Measurements from ENCODE around the gene THY1. TPM values are rescaled to one million over a fixed set of nuclear protein-coding genes. Genes with fewer than 3 reads are reported as not detected.
A peak's percentile ranks its signal among the peaks of the same experiment; 100 is the strongest.

Gene THY1
- total and polyA plus RNA-seq, 2 of the 8 experiments (the other 6 are each of a cell fraction or from before 2014, with no cell fraction given): 286 to 2,479 TPM

GRCh38 chr11:119381181-119381988 is 41.6 kb downstream of the THY1 start, which contains the start of gene USP2 (continued):
- TF ChIP-seq CHD7 (IDR thresholded peaks at IDR 0.05; ENCODE audit: insufficient replicate concordance, low read length) (no peak), CEBPB (IDR thresholded peaks at IDR 0.05; ENCODE audit: low read depth, low read length) (peak; percentile 16; the same call in 1 of the 2 replicates), NANOG (IDR thresholded peaks at IDR 0.05; ENCODE audit: insufficient read depth, low read depth, low read length, poor library complexity, severe bottlenecking) (no peak), GABPA (IDR thresholded peaks at IDR 0.05; ENCODE audit: borderline replicate concordance, insufficient read depth, low read length) (no peak), TAF1 (IDR thresholded peaks at IDR 0.05; ENCODE audit: low read depth, low read length) (peak; percentile 43; the same call in 1 of the 2 replicates), CHD2 (IDR thresholded peaks at IDR 0.05; ENCODE audit: low read length) (no peak), EP300 (IDR thresholded peaks at IDR 0.05; ENCODE audit: borderline replicate concordance in 1 of 2, low read depth in 2 of 2, low read length in 2 of 2) (no peak), SP2 (IDR thresholded peaks at IDR 0.05; ENCODE audit: low read length) (no peak)
